ENCODE measurements around the gene LINC01488.

The LINC01488 gene

DNA sequence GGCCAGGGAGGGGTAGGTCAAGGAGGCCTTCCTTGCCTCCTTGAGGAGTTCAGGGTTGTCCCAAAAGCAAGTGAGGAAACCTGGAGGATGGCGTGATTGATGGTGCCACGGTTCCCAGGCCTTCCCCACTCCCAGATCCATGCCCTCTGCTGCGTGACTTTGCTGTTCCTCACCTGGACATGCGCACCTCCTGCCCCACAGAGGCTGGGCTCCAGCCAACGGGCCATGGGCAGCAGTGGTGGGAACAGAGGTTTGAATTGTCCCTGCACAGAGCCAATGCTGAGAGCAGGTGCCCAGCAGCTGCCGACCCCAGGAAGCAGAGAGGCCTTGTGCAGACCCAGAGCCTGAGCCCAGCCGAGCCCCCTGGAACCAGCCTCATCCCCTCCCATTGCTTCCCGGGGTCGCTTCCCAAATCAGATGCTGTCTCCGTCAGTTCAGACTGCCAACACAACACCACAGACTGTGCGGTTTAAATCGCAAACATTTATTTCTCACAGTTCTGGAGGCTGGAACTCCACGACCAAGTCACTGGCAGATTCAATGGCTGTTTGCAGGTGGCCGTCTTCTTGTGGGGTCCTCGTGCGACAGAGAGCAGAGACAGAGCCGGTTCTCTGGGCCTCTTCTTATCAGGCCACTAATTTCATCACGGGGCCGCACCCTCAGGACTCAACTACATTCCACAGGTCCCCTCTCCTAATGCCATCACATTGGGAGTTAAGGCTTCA, 6.2 kb upstream of the LINC01488 start:
- H3K9ac ChIP-seq (ENCODE audit: low read depth, low read length), result no peak overlapping the region
- peaks cover 13% of the 10 kb centered on the region for H3K4me1 ChIP-seq (ENCODE audit: insufficient read depth, low read length)
- H3K36me3 ChIP-seq (ENCODE audit: insufficient read depth, low read length), result no peaks in the 10 kb centered on the region
- H3K9me3 ChIP-seq (ENCODE audit: control insufficient read depth, insufficient read depth, low read length), result no peaks in the 10 kb centered on the region

DNA sequence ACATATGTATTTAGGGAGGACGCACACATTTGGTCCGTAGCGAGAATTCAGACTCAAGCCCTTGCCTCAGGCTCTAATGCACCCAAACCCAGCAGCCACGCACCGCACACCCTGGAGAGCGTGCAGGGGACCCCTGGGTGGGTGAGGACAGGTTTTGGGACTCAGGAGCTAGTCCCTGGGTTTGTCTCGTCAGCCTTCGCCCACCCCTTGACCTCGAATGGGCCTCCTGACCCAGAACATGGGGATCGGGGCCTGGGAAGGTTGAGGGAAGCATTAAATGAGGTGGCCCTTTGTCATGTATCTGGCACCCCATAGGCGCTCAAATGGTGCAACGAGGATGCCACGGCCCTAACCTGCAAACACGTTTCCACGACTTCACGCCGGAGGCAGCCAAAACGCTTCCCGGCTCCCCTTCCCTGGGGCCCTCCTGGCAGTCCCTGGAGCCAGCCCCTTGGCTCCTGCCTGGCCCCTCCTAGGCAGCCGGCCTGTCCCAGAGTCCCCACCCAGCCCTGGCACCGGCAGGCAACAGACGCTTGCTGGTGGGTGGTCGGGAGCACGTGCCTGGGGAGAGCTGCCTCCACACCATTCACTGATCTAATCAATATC, 5.5 kb upstream of the LINC01488 start:
- Histone ChIP-seq H3K9me3 (ENCODE audit: control insufficient read depth, insufficient read depth, low read length) (no peaks in the 10 kb centered on the region), H3K9ac (ENCODE audit: low read depth, low read length) (no peak overlapping the region), H3K4me1 (ENCODE audit: insufficient read depth, low read length) (peaks cover 13% of the 10 kb centered on the region), H3K36me3 (ENCODE audit: insufficient read depth, low read length) (no peaks in the 10 kb centered on the region)

DNA sequence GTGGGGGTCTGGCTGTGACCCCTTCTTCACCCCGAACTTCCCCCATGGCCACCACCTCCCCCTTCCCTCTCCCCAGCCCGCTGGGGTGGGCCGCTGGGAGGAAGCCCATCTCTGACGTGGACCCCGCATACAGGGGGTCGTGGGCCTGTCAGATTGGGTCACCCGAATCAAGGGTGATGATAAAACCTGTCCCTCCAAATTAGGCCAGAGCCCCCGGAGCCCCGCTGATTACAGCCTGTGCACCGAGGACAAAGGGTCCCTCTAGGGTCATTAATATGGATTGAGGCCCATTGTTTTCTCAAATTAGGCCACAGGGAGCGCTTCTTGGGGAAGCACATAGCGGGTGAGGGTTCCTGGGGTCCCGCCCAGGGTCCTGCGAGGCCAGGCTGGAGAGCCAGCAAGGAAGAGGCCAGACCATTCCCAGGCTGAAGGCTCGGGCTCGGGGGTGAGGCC, 4.9 kb upstream of the LINC01488 start:
- no peak overlapping the region for H3K9ac ChIP-seq (ENCODE audit: low read depth, low read length)
- no peaks in the 10 kb centered on the region for H3K9me3 ChIP-seq (ENCODE audit: control insufficient read depth, insufficient read depth, low read length)
- H3K36me3 ChIP-seq (ENCODE audit: insufficient read depth, low read length), result no peaks in the 10 kb centered on the region
- peaks cover 13% of the 10 kb centered on the region for H3K4me1 ChIP-seq (ENCODE audit: insufficient read depth, low read length)

DNA sequence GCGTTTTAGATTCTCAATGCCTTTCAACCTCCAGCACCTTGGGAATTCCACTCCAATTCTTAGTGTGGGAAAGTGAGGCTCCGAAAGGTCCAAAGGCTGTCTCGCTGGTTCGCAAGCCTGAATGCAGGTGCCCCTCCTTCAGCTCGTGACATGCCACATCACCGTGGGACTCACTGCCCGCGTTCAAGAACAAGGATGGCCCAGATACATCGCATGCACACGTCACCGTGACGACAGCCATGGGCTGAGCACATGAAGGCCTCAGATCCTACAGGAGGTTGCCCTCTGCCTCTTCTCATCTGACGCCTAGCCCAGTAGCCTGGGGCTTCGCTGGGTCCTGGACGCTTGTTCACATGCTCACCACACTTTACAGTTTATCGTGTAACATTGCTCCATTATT, 4.4 kb upstream of the LINC01488 start:
- H3K36me3 ChIP-seq (ENCODE audit: insufficient read depth, low read length), result no peaks in the 10 kb centered on the region
- H3K9ac ChIP-seq (ENCODE audit: low read depth, low read length), result no peak overlapping the region
- H3K9me3 ChIP-seq (ENCODE audit: control insufficient read depth, insufficient read depth, low read length), result no peaks in the 10 kb centered on the region
- peaks cover 10% of the 10 kb centered on the region for H3K4me1 ChIP-seq (ENCODE audit: insufficient read depth, low read length)

DNA sequence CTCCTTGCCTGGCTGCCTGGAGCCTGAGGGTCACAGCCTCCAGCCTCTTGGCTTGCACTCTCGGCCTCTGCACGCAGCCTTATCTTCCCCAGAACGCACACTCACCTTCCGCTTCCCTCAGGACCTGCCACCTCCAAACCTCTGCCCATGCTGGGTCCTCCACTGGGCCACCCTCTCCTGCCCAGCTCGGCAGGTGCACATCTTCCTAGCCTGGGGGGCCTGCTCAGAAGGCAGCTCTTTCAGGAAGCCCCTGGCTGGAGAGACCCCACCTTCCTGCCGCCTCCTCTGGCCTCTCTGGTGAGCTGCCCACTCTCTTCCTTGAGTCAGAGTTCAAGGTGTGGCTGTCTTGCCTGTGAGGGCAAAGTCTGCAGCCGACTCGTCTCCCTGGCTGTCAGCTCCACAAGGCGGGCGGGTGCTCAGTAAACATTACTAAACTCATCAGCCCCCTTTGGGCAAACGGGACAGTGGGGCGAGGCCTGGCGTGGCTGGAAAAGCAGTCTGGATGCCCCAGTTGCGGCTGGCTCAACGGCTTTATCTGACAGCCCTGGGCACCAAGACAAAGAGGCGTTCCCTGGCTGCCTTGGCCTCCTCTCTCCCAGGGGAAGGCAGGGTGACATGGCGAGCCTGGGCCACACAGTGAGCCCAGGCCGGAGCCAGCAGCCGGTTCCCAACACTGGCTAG, 1.7 kb upstream of the LINC01488 start:
- H3K9me3 ChIP-seq (ENCODE audit: control insufficient read depth, insufficient read depth, low read length), result no peaks in the 10 kb centered on the region
- no peak overlapping the region for H3K9ac ChIP-seq (ENCODE audit: low read depth, low read length)
- H3K36me3 ChIP-seq (ENCODE audit: insufficient read depth, low read length), result no peaks in the 10 kb centered on the region
- H3K4me1 ChIP-seq (ENCODE audit: insufficient read depth, low read length), result peaks cover 15% of the 10 kb centered on the region

DNA sequence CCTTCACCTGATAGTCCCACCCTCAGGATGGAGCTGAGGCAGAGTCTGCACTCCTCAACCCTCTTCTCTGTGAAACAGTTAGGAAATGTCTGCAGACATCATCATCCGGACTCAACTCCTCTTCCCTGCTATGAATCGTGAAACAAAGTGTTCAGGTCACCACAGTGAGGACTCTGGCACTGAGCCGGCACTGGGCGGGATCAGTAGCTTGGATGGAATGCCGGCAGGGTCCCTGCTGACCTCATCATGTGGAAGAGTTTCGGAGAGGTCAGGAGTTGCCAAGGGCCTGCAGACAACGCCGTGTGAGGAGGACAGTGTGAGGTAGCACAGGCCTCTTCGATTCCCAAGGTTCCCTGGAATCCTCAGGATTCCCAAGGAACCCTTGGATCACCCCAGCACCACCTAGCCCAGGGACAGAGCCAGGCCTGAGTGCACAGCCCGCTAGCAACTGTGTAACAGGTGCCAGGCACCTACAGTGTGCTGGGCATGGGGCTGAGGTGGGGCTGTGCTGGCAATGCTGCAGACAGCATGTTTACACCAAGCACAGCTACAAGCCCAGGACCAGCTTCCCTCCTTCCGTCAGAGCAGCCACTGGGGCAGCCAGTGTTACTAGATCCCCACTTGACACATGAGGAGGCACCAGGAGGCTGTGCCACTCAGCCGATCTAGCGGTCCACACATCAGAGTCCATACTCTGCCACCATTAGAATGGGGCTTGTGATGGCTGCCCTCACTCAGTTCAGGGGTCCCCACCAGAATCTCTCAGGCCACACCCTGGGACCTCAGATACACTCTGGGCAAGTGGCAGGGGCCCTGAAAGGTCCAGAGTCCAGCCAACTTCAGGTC, 693 bp upstream of the LINC01488 start:
- Histone ChIP-seq H3K9me3 (ENCODE audit: control insufficient read depth, insufficient read depth, low read length) (no peaks in the 10 kb centered on the region), H3K4me1 (ENCODE audit: insufficient read depth, low read length) (peaks cover 24% of the 10 kb centered on the region), H3K9ac (ENCODE audit: low read depth, low read length) (no peak overlapping the region), H3K36me3 (ENCODE audit: insufficient read depth, low read length) (no peaks in the 10 kb centered on the region)

DNA sequence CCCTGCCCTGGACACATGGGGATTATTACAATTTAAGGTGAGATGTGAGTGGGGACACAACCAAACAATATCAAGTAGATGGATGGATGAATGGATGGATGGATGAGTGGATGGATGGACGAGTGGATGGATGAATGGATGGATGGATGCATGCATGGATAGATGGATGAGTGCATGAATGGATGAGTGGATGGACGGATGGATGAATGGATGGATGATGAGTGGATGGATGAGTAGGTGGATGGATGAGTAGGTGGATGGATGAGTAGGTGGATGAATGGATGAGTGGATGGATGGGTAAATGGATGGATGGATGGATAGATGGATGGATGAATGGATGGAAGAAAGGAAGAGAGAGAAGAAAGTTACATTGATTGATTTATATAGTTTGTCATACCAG, 859 bp downstream of the LINC01488 start:
- H3K4me1 ChIP-seq (ENCODE audit: insufficient read depth, low read length), result peaks cover 17% of the 10 kb centered on the region
- H3K9me3 ChIP-seq (ENCODE audit: control insufficient read depth, insufficient read depth, low read length), result no peaks in the 10 kb centered on the region
- H3K9ac ChIP-seq (ENCODE audit: low read depth, low read length), result no peak overlapping the region
- H3K36me3 ChIP-seq (ENCODE audit: insufficient read depth, low read length), result no peaks in the 10 kb centered on the region

DNA sequence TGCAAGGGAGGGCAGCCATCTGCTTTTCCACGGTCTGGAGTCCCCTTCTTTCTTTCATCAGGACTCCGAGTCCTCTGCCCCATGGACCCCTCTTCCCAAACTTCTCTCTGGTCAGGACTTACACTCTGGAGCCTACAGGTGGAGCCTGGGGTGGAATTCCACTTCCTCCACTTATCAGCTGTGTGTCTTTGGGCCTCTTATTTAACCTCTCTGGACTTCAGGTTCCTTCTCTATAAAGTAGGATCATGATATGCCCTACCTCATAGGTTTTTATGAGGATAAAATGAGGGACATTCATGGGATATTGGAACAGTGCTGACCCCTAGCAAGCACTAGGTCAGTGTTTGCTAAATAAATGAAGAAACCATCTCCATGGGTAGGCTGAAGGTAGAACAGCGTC, 1.7 kb downstream of the LINC01488 start:
- Histone ChIP-seq H3K4me1 (ENCODE audit: insufficient read depth, low read length) (peaks cover 16% of the 10 kb centered on the region), H3K36me3 (ENCODE audit: insufficient read depth, low read length) (no peaks in the 10 kb centered on the region), H3K9ac (ENCODE audit: low read depth, low read length) (no peak overlapping the region), H3K9me3 (ENCODE audit: control insufficient read depth, insufficient read depth, low read length) (no peaks in the 10 kb centered on the region)

DNA sequence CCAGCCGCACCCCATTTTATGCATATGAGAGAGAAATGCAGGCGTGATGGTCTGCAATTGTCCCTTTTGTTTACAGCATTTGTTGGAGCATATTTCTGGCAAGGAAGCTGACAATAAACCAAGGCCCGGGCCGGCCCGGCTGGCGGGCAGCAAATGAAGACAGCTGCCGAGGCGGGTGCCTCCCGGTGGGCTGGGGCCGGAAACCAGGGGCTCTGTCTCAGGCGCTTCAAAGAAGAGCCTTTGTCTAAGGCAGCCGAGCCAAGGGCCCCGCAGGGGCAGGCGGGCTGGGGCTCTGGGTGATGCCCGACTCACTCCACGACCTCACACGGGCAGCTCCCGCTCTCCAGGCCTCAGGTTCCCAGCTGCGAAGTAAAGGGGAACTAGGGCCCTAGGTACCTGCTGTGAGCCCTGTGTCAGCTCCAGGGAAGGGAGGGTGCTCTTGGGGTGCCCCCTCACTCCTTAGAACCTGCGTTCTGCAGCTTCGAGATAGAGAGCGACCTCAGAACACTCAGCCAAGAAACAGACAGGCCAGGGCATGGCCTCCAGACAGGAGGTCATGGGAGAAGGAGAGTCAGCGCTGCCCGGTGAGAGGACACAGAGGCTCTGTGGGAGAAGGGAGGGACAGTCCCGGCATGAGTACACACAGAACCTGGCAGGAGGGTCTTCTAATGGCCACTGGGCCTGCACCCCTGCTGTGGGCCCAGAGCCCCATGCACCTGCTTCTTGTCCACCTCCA, 2.4 kb downstream of the LINC01488 start:
- peaks cover 16% of the 10 kb centered on the region for H3K4me1 ChIP-seq (ENCODE audit: insufficient read depth, low read length)

DNA sequence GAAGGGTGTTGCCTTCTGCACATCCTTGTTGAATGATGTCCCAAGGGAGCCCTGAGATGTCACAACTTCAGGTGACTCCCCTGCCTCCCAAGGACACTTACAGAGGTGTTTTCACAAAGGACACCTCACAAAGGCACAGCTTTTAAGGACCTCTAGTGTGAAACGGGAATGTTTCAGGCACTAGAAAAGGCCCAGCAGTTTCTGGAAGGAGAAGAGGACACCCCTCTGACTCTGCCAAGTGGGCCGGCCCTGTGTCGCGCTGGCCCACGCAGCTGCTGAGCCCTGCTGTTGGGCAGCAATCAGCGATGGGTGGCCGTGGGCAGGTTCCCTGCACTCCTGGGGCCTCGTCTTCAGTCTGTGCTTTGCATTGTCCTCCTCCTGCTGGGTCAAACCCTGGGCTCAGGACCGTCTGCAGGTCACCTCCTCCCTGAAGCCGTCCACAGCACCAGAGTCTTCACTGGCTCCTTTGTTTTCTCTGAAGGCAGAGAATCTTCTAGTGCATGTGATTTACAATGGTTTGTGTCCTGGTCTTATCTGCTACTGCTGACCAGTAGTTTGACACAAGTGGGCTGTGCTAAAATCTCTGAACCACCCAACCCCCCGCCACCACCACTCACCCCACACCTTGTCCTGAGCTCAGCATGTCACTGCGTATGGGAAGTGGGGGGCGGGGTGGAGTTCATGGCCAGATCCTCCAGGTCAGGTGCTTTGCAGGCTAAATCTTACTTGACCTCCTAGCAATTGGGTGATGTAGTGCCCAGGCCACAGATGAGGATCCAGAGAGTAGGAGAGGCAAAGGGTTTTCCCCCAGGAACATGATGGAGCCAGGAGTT, 3.2 kb downstream of the LINC01488 start:
- no peaks in the 10 kb centered on the region for H3K9me3 ChIP-seq (ENCODE audit: control insufficient read depth, insufficient read depth, low read length)
- H3K36me3 ChIP-seq (ENCODE audit: insufficient read depth, low read length), result no peaks in the 10 kb centered on the region
- peaks cover 16% of the 10 kb centered on the region for H3K4me1 ChIP-seq (ENCODE audit: insufficient read depth, low read length)
- no peak overlapping the region for H3K9ac ChIP-seq (ENCODE audit: low read depth, low read length)

More for the DNA sequence above, 2.4 kb downstream of the LINC01488 start:
- H3K9ac ChIP-seq (ENCODE audit: low read depth, low read length), result no peak overlapping the region; the same call in 1 of the 2 replicates
- no peaks in the 10 kb centered on the region for H3K9me3 ChIP-seq (ENCODE audit: control insufficient read depth, insufficient read depth, low read length)
- H3K36me3 ChIP-seq (ENCODE audit: insufficient read depth, low read length), result no peaks in the 10 kb centered on the region

DNA sequence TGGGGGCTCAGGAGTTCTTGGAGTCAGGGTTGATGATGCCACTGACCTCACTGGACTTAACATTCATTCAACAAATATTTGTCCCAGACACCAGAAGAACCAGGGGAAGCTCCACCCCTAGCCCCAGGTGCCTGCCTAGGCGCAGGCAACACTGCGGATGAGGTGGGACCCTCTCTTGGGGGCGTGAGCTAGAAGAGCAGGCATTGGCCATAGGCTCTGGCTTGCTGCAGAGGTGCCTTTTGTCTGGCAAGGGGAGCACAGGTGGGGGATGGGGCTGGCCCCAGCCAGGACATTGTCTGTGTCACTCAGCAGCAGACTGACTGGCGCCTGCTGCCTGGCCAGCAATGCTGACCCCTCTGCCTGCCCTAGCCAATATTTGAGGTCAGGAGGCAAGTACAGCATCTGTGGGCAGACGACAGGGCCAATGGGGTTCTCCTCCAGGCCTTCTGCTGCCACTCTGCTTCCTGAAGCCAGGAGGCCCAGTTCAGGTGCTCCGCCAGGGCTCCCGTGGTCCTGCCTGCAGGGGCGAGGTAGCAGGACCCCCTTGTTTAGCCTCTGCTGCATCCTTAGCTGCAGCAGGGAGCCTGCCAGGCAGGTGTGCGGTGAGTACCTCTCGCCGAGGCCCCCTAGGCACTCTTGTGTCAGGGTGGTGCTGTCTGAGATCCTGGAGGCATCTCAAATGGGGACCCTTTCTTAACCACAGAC, 4.0 kb downstream of the LINC01488 start:
- no peak overlapping the region for H3K9ac ChIP-seq (ENCODE audit: low read depth, low read length)
- no peaks in the 10 kb centered on the region for H3K9me3 ChIP-seq (ENCODE audit: control insufficient read depth, insufficient read depth, low read length)

DNA sequence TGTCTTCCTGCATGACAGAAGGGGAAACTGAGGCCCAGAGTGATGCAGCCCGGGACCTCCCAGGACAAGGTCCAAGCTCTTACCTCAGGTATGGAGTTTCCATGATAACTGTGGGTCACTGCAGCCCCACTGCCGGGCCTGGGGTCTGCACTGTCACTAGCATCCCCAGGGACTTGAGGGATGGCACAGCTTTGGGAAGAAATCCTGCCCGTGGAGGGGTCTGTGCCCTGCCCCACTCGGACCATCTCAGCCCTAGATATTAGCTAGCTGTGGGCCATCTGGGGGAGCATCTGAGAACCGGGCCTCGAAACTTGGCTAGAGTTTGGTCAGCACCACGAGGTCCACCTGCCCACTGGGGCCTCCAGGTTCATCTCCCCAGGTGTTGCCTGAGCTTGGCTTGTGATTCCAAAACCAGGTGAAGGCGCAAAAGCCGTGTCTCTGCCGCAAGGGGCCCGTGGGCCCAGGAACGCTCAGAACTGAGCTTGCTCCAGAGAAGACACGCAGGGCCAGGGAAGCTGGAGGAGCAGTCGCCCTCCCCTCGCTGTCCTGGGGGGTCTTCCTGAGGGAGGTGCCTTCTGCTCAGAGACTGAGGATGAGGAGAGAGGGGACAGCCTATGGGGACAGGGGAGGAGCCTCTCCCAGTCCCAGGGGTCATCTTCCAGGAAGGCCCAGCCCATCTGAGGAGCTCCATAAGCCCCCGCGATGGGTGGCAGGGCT, 4.8 kb downstream of the LINC01488 start:
- H3K9ac ChIP-seq (ENCODE audit: low read depth, low read length), result no peak overlapping the region
- H3K4me1 ChIP-seq (ENCODE audit: insufficient read depth, low read length), result peaks cover 16% of the 10 kb centered on the region
- H3K36me3 ChIP-seq (ENCODE audit: insufficient read depth, low read length), result no peaks in the 10 kb centered on the region
- no peaks in the 10 kb centered on the region for H3K9me3 ChIP-seq (ENCODE audit: control insufficient read depth, insufficient read depth, low read length)

More for the DNA sequence above, 4.0 kb downstream of the LINC01488 start:
- Histone ChIP-seq H3K36me3 (ENCODE audit: insufficient read depth, low read length) (no peaks in the 10 kb centered on the region), H3K4me1 (ENCODE audit: insufficient read depth, low read length) (peaks cover 16% of the 10 kb centered on the region)

All from ES-I3 (cell line).